GM23248 (cell line): ENCODE data around the gene RBM38. TPM values are rescaled to one million over a fixed set of nuclear protein-coding genes. Genes with fewer than 3 reads are reported as not detected.
"Not testable (repeated sequence)": the region's sequence is repeated elsewhere in the genome, so short reads cannot be mapped to it uniquely, and the experiment has no call there.

ENCODE experiments used
- DNase-seq: peaks from one replicate; pipeline ENCODE4 v3.0.0-alpha.2; 2015
- H2AFZ ChIP-seq: fragments of 200-600 bp; sonication (generic); 2 replicates; pipeline ENCODE4 v1.6.1; 2016; ENCODE audit warnings: antibody characterized with exemption
- H3F3A ChIP-seq: fragments of 200-600 bp; sonication (generic); 2 replicates; pipeline ENCODE4 v1.6.1; 2016; ENCODE audit warnings: mild to moderate bottlenecking, antibody characterized with exemption, mixed run types; ENCODE audit not compliant: insufficient read depth
- H3K27ac ChIP-seq: fragments of 200-600 bp; sonication (generic); 2 replicates; pipeline ENCODE4 v1.5.1; 2016; ENCODE audit warnings: mild to moderate bottlenecking
- H3K27me3 ChIP-seq: fragments of 200-600 bp; sonication (generic); replicated peaks from 2 replicates; pipeline ENCODE4 v1.6.1; 2016; ENCODE audit warnings: mild to moderate bottlenecking; ENCODE audit not compliant: insufficient read depth
- H3K36me3 ChIP-seq: fragments of 200-600 bp; sonication (generic); 2 replicates; pipeline ENCODE4 v1.6.1; 2016; ENCODE audit warnings: low read depth, mild to moderate bottlenecking
- H3K4me1 ChIP-seq: fragments of 200-600 bp; sonication (generic); 2 replicates; pipeline ENCODE4 v1.6.1; 2016; ENCODE audit warnings: mild to moderate bottlenecking; ENCODE audit not compliant: insufficient read depth
- H3K4me2 ChIP-seq: fragments of 200-600 bp; sonication (generic); one replicate; pipeline ENCODE4 v1.6.1; 2016; ENCODE audit warnings: mild to moderate bottlenecking; ENCODE audit not compliant: unreplicated experiment
- H3K4me3 ChIP-seq: fragments of 200-600 bp; sonication (generic); 2 replicates; pipeline ENCODE4 v1.5.1; 2016; ENCODE audit warnings: mild to moderate bottlenecking
- H3K79me2 ChIP-seq: fragments of 200-600 bp; sonication (generic); 2 replicates; pipeline ENCODE4 v1.6.1; 2016; ENCODE audit warnings: mild to moderate bottlenecking; ENCODE audit not compliant: insufficient read depth
- H3K9ac ChIP-seq: fragments of 200-600 bp; sonication (generic); 2 replicates; pipeline ENCODE4 v1.6.1; 2016; ENCODE audit warnings: mild to moderate bottlenecking
- H3K9me2 ChIP-seq: fragments of 200-600 bp; sonication (generic); 2 replicates; pipeline ENCODE4 v1.6.1; 2016; ENCODE audit warnings: mixed run types, mild to moderate bottlenecking, moderate library complexity; ENCODE audit not compliant: insufficient read depth
- H3K9me3 ChIP-seq: fragments of 200-600 bp; sonication (generic); one replicate; pipeline ENCODE4 v1.6.1; 2017; ENCODE audit warnings: low read depth
- H4K20me1 ChIP-seq: fragments of 200-600 bp; sonication (generic); 2 replicates; pipeline ENCODE4 v1.6.0; 2016; ENCODE audit not compliant: insufficient read depth
- EZH2 ChIP-seq: fragments of 200-600 bp; sonication (generic); IDR thresholded peaks from 2 replicates; pipeline ENCODE4 v1.6.1; 2018; ENCODE audit warnings: antibody characterized with exemption, mild to moderate bottlenecking; ENCODE audit not compliant: insufficient read depth, poor library complexity, severe bottlenecking
- EZH2phosphoT487 ChIP-seq: fragments of 200-600 bp; sonication (generic); IDR thresholded peaks from 2 replicates; pipeline ENCODE4 v1.6.1; 2018; ENCODE audit warnings: antibody characterized with exemption, moderate library complexity, mild to moderate bottlenecking, low read depth; ENCODE audit not compliant: insufficient read depth
- WGBS, 2 experiments: methylation state at CpG; one replicate each; pipeline ENCODE4 v1.1.6; 2015 to 2017; ENCODE audit warnings: low lambda C conversion rate in 2 of 2, low coverage in 1 of 2; ENCODE audit errors: missing lambda C conversion rate in 2 of 2; 5-methylcytosine and 5-hydroxymethylcytosine counted together
- in situ Hi-C: fragments of 300-500 bp; cut with MboI; formaldehyde crosslinking; loops from 2 replicates; pipeline ENCODE4 v1.15.0; 2020
- polyA plus RNA-seq: library from polyadenylated mRNA; unstranded; fragments of >200 nt; fragmentation: Nextera tagmentation; extraction: Ambion mirVana; gene quantifications from 2 replicates; pipeline ENCODE4 v1.2.1, GENCODE V29; 2016
- total RNA-seq: library from RNA; depleted of rRNA; stranded (reverse); fragments of >200 nt; shearing (Covaris generic); gene quantifications from 2 replicates; pipeline ENCODE4 v1.2.3, GENCODE V29; 2014

RBM38 gene
- total and polyA plus RNA-seq, 2 experiments from 2014 or later: 1.3 to 8.1 TPM

DNA sequence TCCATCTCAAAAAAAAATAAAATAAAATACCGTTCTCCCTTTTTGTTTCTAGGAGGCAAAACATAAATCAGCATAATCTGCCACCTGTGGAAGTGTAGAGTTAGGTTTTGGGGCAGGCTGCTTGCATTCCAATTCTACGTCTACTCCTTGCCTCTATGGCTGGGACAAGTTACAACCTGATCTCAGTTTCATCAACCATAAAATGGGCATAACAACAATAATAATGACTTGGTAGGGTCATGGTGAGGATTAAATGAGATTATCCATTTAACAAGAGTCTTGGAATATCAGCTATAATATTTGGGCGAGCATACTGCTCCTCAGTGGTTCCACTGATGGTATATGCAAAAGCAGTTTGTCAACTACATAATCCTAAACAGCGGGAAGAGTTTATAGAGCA, 43.8 kb upstream of the RBM38 start:
- H3K36me3 ChIP-seq: no peaks in the 10 kb centered on the region
- 60 to 62% methylated on average over 4 of the region's 4 CpGs for WGBS, 2 experiments
- no peaks in the 10 kb centered on the region for H3K9me2 ChIP-seq
- no peak overlapping the region for H3K9ac ChIP-seq
- H3F3A ChIP-seq: peaks cover 22% of the 10 kb centered on the region
- H3K4me1 ChIP-seq: peaks cover 30% of the 10 kb centered on the region
- H3K4me2 ChIP-seq: no peak overlapping the region
- no peak overlapping the region for H3K27ac ChIP-seq
- no peaks in the 10 kb centered on the region for H3K27me3 ChIP-seq
- in situ Hi-C loops: no loop called here
- no peak overlapping the region for H2AFZ ChIP-seq
- no peak for TF ChIP-seq EZH2
- no peak for TF ChIP-seq EZH2phosphoT487
- no peak overlapping the region for H3K4me3 ChIP-seq
- no peak for DNase-seq
- no peaks in the 10 kb centered on the region; the same call in none of the 2 replicates for H3K79me2 ChIP-seq
- H4K20me1 ChIP-seq: no peaks in the 10 kb centered on the region
- no peaks in the 10 kb centered on the region for H3K9me3 ChIP-seq

DNA sequence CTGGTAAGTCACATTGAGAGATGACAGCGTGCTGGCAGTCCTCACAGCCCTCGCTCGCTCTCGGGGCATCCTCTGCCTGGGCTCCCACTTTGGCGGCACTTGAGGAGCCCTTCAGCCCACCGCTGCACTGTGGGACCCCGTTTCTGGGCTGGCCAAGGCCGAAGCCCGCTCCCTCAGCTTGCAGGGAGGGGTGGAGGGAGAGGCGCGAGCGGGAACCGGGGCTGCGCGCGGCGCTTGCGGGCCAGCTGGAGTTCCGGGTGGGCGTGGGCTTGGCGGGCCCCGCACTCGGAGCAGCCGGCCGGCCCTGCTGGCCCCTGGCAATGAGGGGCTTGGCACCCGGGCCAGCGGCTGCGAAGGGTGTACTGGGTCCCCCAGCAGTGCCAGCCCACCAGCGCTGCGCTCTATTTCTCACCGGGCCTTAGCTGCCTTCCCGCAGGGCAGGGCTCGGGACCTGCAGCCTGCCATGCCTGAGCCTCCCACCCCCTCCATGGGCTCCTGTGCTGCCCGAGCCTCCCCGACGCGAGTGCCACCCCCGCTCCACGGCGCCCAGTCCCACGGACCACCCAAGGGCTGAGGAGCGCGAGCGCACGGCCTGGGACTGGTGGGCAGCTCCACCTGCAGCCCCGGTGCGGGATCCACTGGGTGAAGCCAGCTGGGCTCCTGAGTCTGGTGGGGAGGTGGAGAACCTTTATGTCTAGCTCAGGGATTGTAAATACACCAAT, 42.8 kb upstream of the RBM38 start:
- H3K27me3 ChIP-seq, H3K79me2 ChIP-seq, H3K27ac ChIP-seq, H3K9ac ChIP-seq, H3K9me3 ChIP-seq, H3K36me3 ChIP-seq, H3K4me2 ChIP-seq, in situ Hi-C loops, H2AFZ ChIP-seq, DNase-seq, H3K9me2 ChIP-seq, H3K4me3 ChIP-seq, H4K20me1 ChIP-seq: not testable (repeated sequence)
- WGBS, 2 experiments: 90 to 93% methylated on average over 21 to 40 of the region's 47 CpGs
- H3K4me1 ChIP-seq: peaks cover 33% of the 10 kb centered on the region
- peaks cover 18% of the 10 kb centered on the region for H3F3A ChIP-seq

DNA sequence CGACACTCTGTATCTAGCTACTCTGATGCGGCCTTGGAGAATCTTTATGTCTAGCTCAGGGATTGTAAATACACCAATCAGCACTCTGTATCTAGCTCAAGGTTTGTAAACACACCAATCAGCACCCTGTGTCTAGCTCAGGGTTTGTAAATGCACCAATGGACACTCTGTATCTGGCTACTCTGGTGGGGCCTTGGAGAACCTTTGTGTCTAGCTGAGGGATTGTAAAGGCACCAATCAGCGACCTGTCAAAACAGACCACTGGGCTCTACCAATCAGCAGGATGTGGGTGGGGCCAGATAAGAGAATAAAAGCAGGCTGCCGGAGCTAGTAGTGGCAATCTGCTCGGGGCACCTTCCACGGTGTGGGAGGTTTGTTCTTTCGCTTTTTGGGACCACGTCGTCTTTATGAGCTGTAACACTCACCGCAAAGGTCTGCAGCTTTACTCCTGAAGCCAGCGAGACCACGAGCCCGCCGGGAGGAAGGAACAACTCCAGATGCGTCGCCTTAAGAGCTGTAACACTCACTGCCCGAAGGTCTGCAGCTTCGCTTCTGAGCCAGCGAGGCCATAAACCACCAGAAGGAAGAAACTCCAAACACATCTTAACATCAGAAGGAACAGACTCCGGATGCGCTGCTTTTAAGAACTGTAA, 42.1 kb upstream of the RBM38 start:
- H3K9me3 ChIP-seq, H3K9me2 ChIP-seq, H4K20me1 ChIP-seq, H3K4me3 ChIP-seq, H3K27me3 ChIP-seq, H3K9ac ChIP-seq, H3K79me2 ChIP-seq, H2AFZ ChIP-seq, H3K36me3 ChIP-seq, in situ Hi-C loops, H3K27ac ChIP-seq, H3K4me2 ChIP-seq, DNase-seq: not testable (repeated sequence)
- 92% methylated on average over 20 to 21 of the region's 21 CpGs for WGBS, 2 experiments
- Histone ChIP-seq H3F3A (peaks cover 18% of the 10 kb centered on the region), H3K4me1 (peaks cover 31% of the 10 kb centered on the region)

DNA sequence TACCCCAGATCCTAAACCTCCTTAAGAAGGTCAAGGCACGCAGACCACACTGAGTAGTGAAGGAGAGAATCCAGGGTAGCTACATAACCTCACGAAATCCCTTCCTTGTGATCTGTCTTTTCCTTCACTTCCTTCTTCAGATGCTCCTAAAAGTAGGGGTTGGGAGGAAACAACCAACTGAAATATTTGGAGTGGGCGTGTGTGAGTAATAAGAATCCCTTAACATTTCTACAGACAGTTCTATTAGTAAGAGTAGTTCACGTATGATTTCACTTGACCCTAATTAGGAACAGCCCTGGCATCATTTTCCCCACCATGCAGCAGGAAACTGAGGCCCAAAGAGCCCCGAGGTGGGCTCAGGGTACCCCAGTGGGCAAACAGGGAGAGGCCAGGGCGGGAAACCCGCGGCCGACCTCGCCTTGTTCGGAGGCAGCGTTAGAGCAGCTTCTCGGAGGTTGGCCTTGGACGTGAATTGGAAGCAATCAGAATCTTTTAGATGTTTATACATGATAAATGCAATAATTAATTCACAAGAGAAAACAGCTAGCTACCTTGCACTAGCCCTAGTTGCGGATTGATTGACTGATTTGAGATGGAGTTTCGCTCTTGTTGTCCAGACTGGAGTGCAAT, 41.0 kb upstream of the RBM38 start:
- Histone ChIP-seq H3K79me2 (no peaks in the 10 kb centered on the region; the same call in none of the 2 replicates), H3K9ac (peak overlapping the region; percentile 49), H3K4me3 (0 out of 2 replicates have a peak overlapping the region, but pooled peaks have one; percentile 16), H4K20me1 (no peaks in the 10 kb centered on the region), H3K9me2 (no peaks in the 10 kb centered on the region), H2AFZ (peak overlapping the region; percentile 63), H3K4me1 (peaks cover 31% of the 10 kb centered on the region), H3K36me3 (peaks cover 21% of the 10 kb centered on the region), H3K4me2 (peak overlapping the region; percentile 46), H3K27me3 (no peaks in the 10 kb centered on the region), H3F3A (peaks cover 18% of the 10 kb centered on the region), H3K27ac (peak overlapping the region; percentile 85), H3K9me3 (no peaks in the 10 kb centered on the region)
- 56 to 57% methylated on average over 16 of the region's 16 CpGs for WGBS, 2 experiments
- DNase-seq: peak; percentile 85
- no peak for TF ChIP-seq EZH2
- TF ChIP-seq EZH2phosphoT487: no peak
- in situ Hi-C loops: no loop called here

DNA sequence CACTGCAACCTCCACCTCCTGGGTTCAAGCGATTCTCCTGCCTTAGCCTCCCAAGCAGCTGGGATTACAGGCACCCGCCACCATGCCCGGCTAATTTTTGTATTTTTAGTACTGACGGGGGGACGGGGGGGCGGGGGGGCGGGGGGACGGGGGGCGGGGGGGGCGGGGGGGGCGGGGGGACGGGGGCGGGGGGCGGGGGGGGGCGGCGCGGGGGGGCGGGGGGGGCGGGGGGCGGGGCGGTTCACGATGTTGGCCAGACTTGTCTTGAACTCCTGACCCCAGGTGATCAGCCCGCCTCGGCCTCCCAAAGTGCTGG, 40.5 kb upstream of the RBM38 start:
- H3K9me3 ChIP-seq, DNase-seq, H4K20me1 ChIP-seq, in situ Hi-C loops, H3K27me3 ChIP-seq, H3K79me2 ChIP-seq, H3K9me2 ChIP-seq: not testable (repeated sequence)
- Histone ChIP-seq H3K4me2 (peak overlapping the region; percentile 100), H3K4me3 (peak overlapping the region; percentile 95), H3K27ac (peak overlapping the region; percentile 88), H3K4me1 (peaks cover 31% of the 10 kb centered on the region), H3K36me3 (peaks cover 26% of the 10 kb centered on the region), H3K9ac (peak overlapping the region; percentile 97), H3F3A (peaks cover 18% of the 10 kb centered on the region), H2AFZ (peak overlapping the region; percentile 80)
- WGBS, 2 experiments: 6 to 13% methylated on average over 5 to 11 of the region's 24 CpGs
